SK-N-SH treated with all-trans-retinoic acid at 6 μM for 48 hours (cell line): ENCODE data around the gene IFT80.
"Not testable (repeated sequence)": the region's sequence is repeated elsewhere in the genome, so short reads cannot be mapped to it uniquely, and the experiment has no call there.

Experiments used
- ATAC-seq: fragments of 200-7000 bp; cut with Tn5 transposase; 3 replicates; pipeline ENCODE4 v1.9.1; 2020; ENCODE audit warnings: mild to moderate bottlenecking, moderate library complexity
- ARNTL ChIP-seq: fragments of 450-650 bp; formaldehyde crosslinking; IDR thresholded peaks from 2 replicates; pipeline ENCODE4 v1.5.0; 2020; ENCODE audit warnings: low read depth, mild to moderate bottlenecking, moderate library complexity, borderline replicate concordance
- BACH2 ChIP-seq: fragments of 250-450 bp; sonication (Bioruptor Pico); IDR thresholded peaks from 2 replicates; pipeline ENCODE4 v1.9.0; 2021; ENCODE audit warnings: mild to moderate bottlenecking, borderline replicate concordance
- CREB5 ChIP-seq: fragments of 250-450 bp; sonication (Bioruptor Pico); IDR thresholded peaks from 2 replicates; pipeline ENCODE4 v1.5.1; 2020; ENCODE audit warnings: low read depth, mild to moderate bottlenecking, moderate library complexity
- CSDC2 ChIP-seq: fragments of 250-450 bp; sonication (Bioruptor Pico); IDR thresholded peaks from 2 replicates; pipeline ENCODE4 v1.5.0; 2020; ENCODE audit warnings: mild to moderate bottlenecking, moderate library complexity
- ESRRG ChIP-seq: fragments of 250-450 bp; sonication (Bioruptor Pico); IDR thresholded peaks from 2 replicates; pipeline ENCODE4 v1.6.1; 2021; ENCODE audit warnings: mild to moderate bottlenecking
- GLIS3 ChIP-seq: fragments of 250-450 bp; sonication (Bioruptor Pico); IDR thresholded peaks from 2 replicates; pipeline ENCODE4 v1.5.0; 2020; ENCODE audit warnings: mild to moderate bottlenecking, moderate library complexity
- OSR1 ChIP-seq: fragments of 250-450 bp; sonication (Bioruptor Pico); IDR thresholded peaks from 2 replicates; pipeline ENCODE4 v1.8.0; 2022; ENCODE audit warnings: moderate library complexity, mild to moderate bottlenecking, inconsistent platforms
- POU6F1 ChIP-seq: fragments of 250-450 bp; sonication (Bioruptor Pico); IDR thresholded peaks from 2 replicates; pipeline ENCODE4 v1.8.0; 2021; ENCODE audit warnings: low read depth, mild to moderate bottlenecking, moderate library complexity, borderline replicate concordance
- PPARA ChIP-seq: fragments of 250-450 bp; sonication (Bioruptor Pico); IDR thresholded peaks from 2 replicates; pipeline ENCODE4 v1.5.0; 2020; ENCODE audit warnings: mild to moderate bottlenecking, borderline replicate concordance
- RARB ChIP-seq: fragments of 250-450 bp; sonication (Bioruptor Pico); IDR thresholded peaks from 2 replicates; pipeline ENCODE4 v1.8.0; 2021; ENCODE audit warnings: mild to moderate bottlenecking, moderate library complexity
- TCF4 ChIP-seq: fragments of 250-450 bp; sonication (Bioruptor Pico); IDR thresholded peaks from 2 replicates; pipeline ENCODE4 v1.8.0; 2021; ENCODE audit warnings: mild to moderate bottlenecking, moderate library complexity, borderline replicate concordance
- TOX ChIP-seq: fragments of 250-450 bp; sonication (Bioruptor Pico); IDR thresholded peaks from 2 replicates; pipeline ENCODE4 v1.8.0; 2021; ENCODE audit warnings: mild to moderate bottlenecking, moderate library complexity, borderline replicate concordance
- TSHZ2 ChIP-seq: fragments of 250-450 bp; sonication (Bioruptor Pico); IDR thresholded peaks from 2 replicates; pipeline ENCODE4 v1.5.0; 2020; ENCODE audit warnings: mild to moderate bottlenecking, moderate library complexity
- ZC3H10 ChIP-seq: fragments of 250-450 bp; sonication (Bioruptor Pico); IDR thresholded peaks from 2 replicates; pipeline ENCODE4 v1.5.1; 2021; ENCODE audit warnings: mild to moderate bottlenecking, moderate library complexity
- ZFP3 ChIP-seq: fragments of 250-450 bp; sonication (Bioruptor Pico); IDR thresholded peaks from 2 replicates; pipeline ENCODE4 v1.5.0; 2020; ENCODE audit warnings: mild to moderate bottlenecking, moderate library complexity
- ZFP30 ChIP-seq: fragments of 450-650 bp; formaldehyde crosslinking; IDR thresholded peaks from 2 replicates; pipeline ENCODE4 v1.5.0; 2022; ENCODE audit warnings: mild to moderate bottlenecking, moderate library complexity
- ZNF565 ChIP-seq: fragments of 450-650 bp; formaldehyde crosslinking; conservative IDR thresholded peaks from 2 replicates; pipeline ENCODE4 v1.5.0; 2020; ENCODE audit warnings: low read depth, mild to moderate bottlenecking, moderate library complexity
- ZNF70 ChIP-seq: fragments of 450-650 bp; formaldehyde crosslinking; IDR thresholded peaks from 2 replicates; pipeline ENCODE4 v1.5.0; 2020; ENCODE audit warnings: mild to moderate bottlenecking, moderate library complexity
- ZNF8 ChIP-seq: fragments of 450-650 bp; formaldehyde crosslinking; IDR thresholded peaks from 2 replicates; pipeline ENCODE4 v1.5.0; 2020; ENCODE audit warnings: mild to moderate bottlenecking, moderate library complexity
- TF ChIP-seq, protein P1 (sequence below): fragments of 250-450 bp; sonication (Bioruptor Pico); IDR thresholded peaks from 2 replicates; pipeline ENCODE4 v1.8.0; 2020; ENCODE audit warnings: mild to moderate bottlenecking, moderate library complexity, borderline replicate concordance
- TF ChIP-seq, protein P2 (sequence below): fragments of 250-450 bp; sonication (Bioruptor Pico); IDR thresholded peaks from 2 replicates; pipeline ENCODE4 v1.5.1; 2021; ENCODE audit warnings: mild to moderate bottlenecking, moderate library complexity

IFT80 gene

DNA sequence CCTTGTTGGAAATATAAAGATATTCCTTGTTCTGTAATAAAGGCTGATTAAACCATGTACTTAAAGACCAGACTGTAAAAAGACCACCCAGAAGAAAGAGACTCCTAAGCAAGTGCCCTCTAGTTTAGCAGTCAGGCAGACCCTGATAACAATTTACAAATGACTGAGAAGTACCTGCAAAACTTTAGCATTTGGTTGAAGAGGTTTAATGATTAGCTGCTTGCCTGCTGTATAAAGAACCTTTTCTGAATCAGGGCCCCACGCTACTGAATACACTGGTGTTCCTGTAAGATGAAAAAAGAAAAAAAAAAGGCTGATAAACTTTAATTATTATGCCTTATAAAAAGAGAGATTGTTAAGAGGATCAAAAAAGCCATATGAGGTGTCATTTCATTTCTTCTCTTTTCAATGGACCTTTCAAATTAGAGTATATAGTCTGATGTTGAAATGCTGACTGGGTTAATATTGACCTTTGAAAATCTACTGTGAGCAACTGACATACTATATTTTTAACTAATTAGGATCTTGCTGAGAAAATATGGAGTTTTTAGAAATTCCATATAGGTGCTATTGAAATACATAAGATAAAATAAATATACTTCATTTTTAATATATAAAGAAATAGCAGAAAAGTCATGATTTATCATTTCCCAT, 33.0 kb downstream of the IFT80 start:
- TF ChIP-seq CSDC2 (CRISPR knock-in tag), result no peak
- TF ChIP-seq BACH2 (CRISPR knock-in tag), result no peak
- no peak for TF ChIP-seq ZNF70 (CRISPR knock-in tag)
- TF ChIP-seq ZC3H10 (CRISPR knock-in tag), result no peak
- TF ChIP-seq, protein P1, sequence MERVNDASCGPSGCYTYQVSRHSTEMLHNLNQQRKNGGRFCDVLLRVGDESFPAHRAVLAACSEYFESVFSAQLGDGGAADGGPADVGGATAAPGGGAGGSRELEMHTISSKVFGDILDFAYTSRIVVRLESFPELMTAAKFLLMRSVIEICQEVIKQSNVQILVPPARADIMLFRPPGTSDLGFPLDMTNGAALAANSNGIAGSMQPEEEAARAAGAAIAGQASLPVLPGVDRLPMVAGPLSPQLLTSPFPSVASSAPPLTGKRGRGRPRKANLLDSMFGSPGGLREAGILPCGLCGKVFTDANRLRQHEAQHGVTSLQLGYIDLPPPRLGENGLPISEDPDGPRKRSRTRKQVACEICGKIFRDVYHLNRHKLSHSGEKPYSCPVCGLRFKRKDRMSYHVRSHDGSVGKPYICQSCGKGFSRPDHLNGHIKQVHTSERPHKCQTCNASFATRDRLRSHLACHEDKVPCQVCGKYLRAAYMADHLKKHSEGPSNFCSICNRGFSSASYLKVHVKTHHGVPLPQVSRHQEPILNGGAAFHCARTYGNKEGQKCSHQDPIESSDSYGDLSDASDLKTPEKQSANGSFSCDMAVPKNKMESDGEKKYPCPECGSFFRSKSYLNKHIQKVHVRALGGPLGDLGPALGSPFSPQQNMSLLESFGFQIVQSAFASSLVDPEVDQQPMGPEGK (CRISPR knock-in tag), result no peak
- TF ChIP-seq, all 23 proteins: peak for 0
- ATAC-seq, result no peak

GRCh38 chr3:160362896-160363295, 36.1 kb downstream of the IFT80 start:
- not testable (repeated sequence) for ATAC-seq

- ATAC-seq, result no peak
- TF ChIP-seq PPARA, result no peak
- TF ChIP-seq CSDC2 (CRISPR knock-in tag), result no peak
- no peak for TF ChIP-seq ZFP3
- TF ChIP-seq, protein P1 (CRISPR knock-in tag), result no peak
- TF ChIP-seq TOX (CRISPR knock-in tag), result no peak
- no peak for TF ChIP-seq TSHZ2 (CRISPR knock-in tag)
- TF ChIP-seq ARNTL, result no peak
- no peak for TF ChIP-seq ZNF565 (CRISPR knock-in tag)
- no peak for TF ChIP-seq GLIS3 (CRISPR knock-in tag)
- TF ChIP-seq, protein P2, sequence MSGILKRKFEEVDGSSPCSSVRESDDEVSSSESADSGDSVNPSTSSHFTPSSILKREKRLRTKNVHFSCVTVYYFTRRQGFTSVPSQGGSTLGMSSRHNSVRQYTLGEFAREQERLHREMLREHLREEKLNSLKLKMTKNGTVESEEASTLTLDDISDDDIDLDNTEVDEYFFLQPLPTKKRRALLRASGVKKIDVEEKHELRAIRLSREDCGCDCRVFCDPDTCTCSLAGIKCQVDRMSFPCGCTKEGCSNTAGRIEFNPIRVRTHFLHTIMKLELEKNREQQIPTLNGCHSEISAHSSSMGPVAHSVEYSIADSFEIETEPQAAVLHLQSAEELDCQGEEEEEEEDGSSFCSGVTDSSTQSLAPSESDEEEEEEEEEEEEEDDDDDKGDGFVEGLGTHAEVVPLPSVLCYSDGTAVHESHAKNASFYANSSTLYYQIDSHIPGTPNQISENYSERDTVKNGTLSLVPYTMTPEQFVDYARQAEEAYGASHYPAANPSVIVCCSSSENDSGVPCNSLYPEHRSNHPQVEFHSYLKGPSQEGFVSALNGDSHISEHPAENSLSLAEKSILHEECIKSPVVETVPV (CRISPR knock-in tag), result no peak
- no peak for TF ChIP-seq ESRRG
- TF ChIP-seq TCF4 (CRISPR knock-in tag), result no peak
- no peak for TF ChIP-seq POU6F1 (CRISPR knock-in tag)
- TF ChIP-seq OSR1 (CRISPR knock-in tag), result no peak
- no peak for TF ChIP-seq ZC3H10 (CRISPR knock-in tag)
- TF ChIP-seq BACH2 (CRISPR knock-in tag), result no peak
- TF ChIP-seq, all 23 proteins: peak for 0
These were observed 43.2 kb downstream of the IFT80 start for GRCh38 chr3:160355826-160356225.

- no peak for ATAC-seq
- TF ChIP-seq ZNF8 (CRISPR knock-in tag) (no peak), ZFP30 (CRISPR knock-in tag) (no peak), CSDC2 (CRISPR knock-in tag) (no peak), RARB (CRISPR knock-in tag) (no peak), CREB5 (CRISPR knock-in tag) (no peak), ZNF565 (CRISPR knock-in tag) (no peak), ZC3H10 (CRISPR knock-in tag) (no peak)
- TF ChIP-seq, protein P2 (CRISPR knock-in tag), result no peak
These were observed 52.5 kb downstream of the IFT80 start for GRCh38 chr3:160346511-160346910.
